CD14-positive monocyte (primary cell): ENCODE data around the gene ZIC5. TPM values are rescaled to one million over a fixed set of nuclear protein-coding genes. Genes with fewer than 3 reads are reported as not detected.

Experiments
- DNase-seq, 3 donors: peaks; one replicate each; pipeline ENCODE4 v3.0.0-alpha.2; 2011 to 2022
- H2AFZ ChIP-seq: 2 replicates; pipeline ENCODE4 v1.6.0; 2012; ENCODE audit warnings: mild to moderate bottlenecking, low read depth, low read length, inconsistent platforms; ENCODE audit not compliant: insufficient read depth, poor library complexity, severe bottlenecking
- H3K27ac ChIP-seq, 2 donors: 1 replicate in 1 of 2; 2 replicates in 1 of 2; pipeline ENCODE4 v1.5.1; 2012 to 2013; ENCODE audit warnings: low read length in 2 of 2, control low read depth in 1 of 2, inconsistent platforms in 1 of 2, low read depth in 1 of 2, mild to moderate bottlenecking in 1 of 2
- H3K27me3 ChIP-seq, 2 donors: one replicate each; pipeline versions ENCODE4 v1.6.0 to v1.6.1; 2011 to 2013; ENCODE audit warnings: low read length in 2 of 2; ENCODE audit not compliant: control insufficient read depth in 2 of 2, insufficient read depth in 2 of 2
- H3K36me3 ChIP-seq, 2 donors: replicated peaks in 1 of 2; 1 replicate in 1 of 2; 2 replicates in 1 of 2; pipeline versions ENCODE4 v1.5.1 to v1.6.1; 2012 to 2013; ENCODE audit warnings: low read length in 2 of 2, control low read depth in 1 of 2, inconsistent platforms in 1 of 2, mild to moderate bottlenecking in 1 of 2; ENCODE audit not compliant: insufficient read depth in 2 of 2, control insufficient read depth in 1 of 2
- H3K4me1 ChIP-seq, 2 donors: 1 replicate in 1 of 2; 2 replicates in 1 of 2; pipeline versions ENCODE4 v1.5.1 to v1.6.1; 2012 to 2013; ENCODE audit warnings: low read length in 2 of 2, control low read depth in 1 of 2, inconsistent platforms in 1 of 2, mild to moderate bottlenecking in 1 of 2, moderate library complexity in 1 of 2; ENCODE audit not compliant: insufficient read depth in 2 of 2, control insufficient read depth in 1 of 2
- H3K4me2 ChIP-seq: replicated peaks from 2 replicates; pipeline ENCODE3; 2012; ENCODE audit warnings: low read length, moderate library complexity, mild to moderate bottlenecking; ENCODE audit not compliant: poor library complexity, severe bottlenecking; ENCODE audit errors: extremely low read depth
- H3K4me3 ChIP-seq, 3 experiments: fragments of 200-600 bp in 1 of 3; sonication (generic) in 1 of 3; replicated peaks in 1 of 3; 1 replicate in 2 of 3; 2 replicates in 1 of 3; pipeline ENCODE4 v1.5.1; 2011 to 2013; ENCODE audit warnings: low read length in 3 of 3, mild to moderate bottlenecking in 3 of 3, control low read depth in 2 of 3, low read depth in 2 of 3, inconsistent platforms in 1 of 3, moderate library complexity in 1 of 3
- H3K79me2 ChIP-seq: 2 replicates; pipeline ENCODE4 v1.6.0; 2012; ENCODE audit warnings: mild to moderate bottlenecking, control low read depth, inconsistent platforms, low read length, moderate library complexity; ENCODE audit not compliant: insufficient read depth
- H3K9ac ChIP-seq: 2 replicates; pipeline ENCODE4 v1.6.0; 2017; ENCODE audit warnings: low read length, mild to moderate bottlenecking; ENCODE audit not compliant: insufficient read depth, poor library complexity, severe bottlenecking
- H3K9me3 ChIP-seq, 2 donors: replicated peaks in 1 of 2; 1 replicate in 1 of 2; 2 replicates in 1 of 2; pipeline versions ENCODE4 v1.5.1 to v1.6.1; 2012 to 2013; ENCODE audit warnings: low read length in 2 of 2, control low read depth in 1 of 2; ENCODE audit not compliant: control insufficient read depth in 1 of 2, insufficient read depth in 1 of 2
- H4K20me1 ChIP-seq: 2 replicates; pipeline ENCODE4 v1.6.0; 2012; ENCODE audit warnings: mild to moderate bottlenecking, low read length, control low read depth, moderate library complexity; ENCODE audit not compliant: insufficient read depth
- H3K27ac Mint-ChIP-seq, 7 donors: one replicate each; pipeline ENCODE4 v1.8.0; 2020; ENCODE audit warnings: mild to moderate bottlenecking in 7 of 7, mixed read lengths in 7 of 7, moderate library complexity in 6 of 7, inconsistent platforms in 2 of 7
- H3K27me3 Mint-ChIP-seq, 3 donors: one replicate each; pipeline ENCODE4 v1.8.0; 2021 to 2022; ENCODE audit warnings: low read depth in 3 of 3, mild to moderate bottlenecking in 3 of 3, mixed read lengths in 3 of 3, moderate library complexity in 3 of 3, inconsistent platforms in 1 of 3
- H3K36me3 Mint-ChIP-seq, 2 donors: one replicate each; pipeline ENCODE4 v1.8.0; 2020; ENCODE audit warnings: mixed read lengths in 2 of 2, inconsistent platforms in 1 of 2, mild to moderate bottlenecking in 1 of 2
- H3K4me1 Mint-ChIP-seq: one replicate; pipeline ENCODE4 v1.8.0; 2020; ENCODE audit warnings: mild to moderate bottlenecking, mixed read lengths
- H3K4me3 Mint-ChIP-seq, 2 donors: one replicate each; pipeline ENCODE4 v1.8.0; 2020; ENCODE audit warnings: mild to moderate bottlenecking in 2 of 2, mixed read lengths in 2 of 2, moderate library complexity in 1 of 2
- H3K9me3 Mint-ChIP-seq, 7 donors: one replicate each; pipeline ENCODE4 v1.8.0; 2020 to 2022; ENCODE audit warnings: mixed read lengths in 7 of 7, mild to moderate bottlenecking in 6 of 7, moderate library complexity in 6 of 7, inconsistent platforms in 2 of 7
- CTCF ChIP-seq: fragments of 200-600 bp; IDR thresholded peaks from one replicate; pipeline ENCODE4 v1.8.0; 2022; ENCODE audit warnings: antibody characterized with exemption, mild to moderate bottlenecking
- WGBS: methylation state at CpG from one replicate; pipeline ENCODE4 v1.1.5; 2013; ENCODE audit warnings: missing lambda C conversion rate; ENCODE audit not compliant: insufficient coverage; 5-methylcytosine and 5-hydroxymethylcytosine counted together
- intact Hi-C, 2 donors: fragments of 100-400 bp; cut with micrococcal nuclease; formaldehyde crosslinking; loops; one replicate each; pipeline versions ENCODE4 v1.15.0 to v1.15.1; 2023
- polyA plus RNA-seq, 3 donors: library from polyadenylated mRNA; depleted of rRNA in 1 of 3; unstranded in 2 of 3; stranded (reverse) in 1 of 3; fragments of 300-500 nt in 2 of 3; fragments of >200 nt in 1 of 3; fragmentation: Illumina TruSeq in 2 of 3; gene quantifications; 1 replicate in 2 of 3; 2 replicates in 1 of 3; pipeline ENCODE4 v1.2.3, GENCODE V29; 2012 to 2021

Gene ZIC5
- polyA plus RNA-seq, 3 donors, result not detected

GRCh38 chr13:99991013-99991827, 19.7 kb upstream of the ZIC5 start:
- Mint-ChIP-seq H3K36me3 (peaks cover 0 to 7% of the 10 kb centered on the region in 2 donors), H3K4me1 (peaks cover 30% of the 10 kb centered on the region), H3K27me3 (peaks cover 97 to 100% (median 98%) of the 10 kb centered on the region in 3 donors), H3K27ac (no peak overlapping the region), H3K4me3 (peak overlapping the region in 1 of 2 donors; percentile 85), H3K9me3 (peaks cover 0 to 57% (median 27%) of the 10 kb centered on the region in 7 donors)
- Histone ChIP-seq H3K9ac (no peak overlapping the region), H4K20me1 (no peaks in the 10 kb centered on the region), H3K4me1 (peaks cover 0 to 10% of the 10 kb centered on the region in 2 donors), H3K27ac (no peak overlapping the region), H3K9me3 (peaks cover 3 to 65% of the 10 kb centered on the region in 2 donors), H3K4me3 (no peak overlapping the region), H3K27me3 (peaks cover 95 to 100% of the 10 kb centered on the region in 2 donors), H3K4me2 (no peak overlapping the region), H2AFZ (no peak overlapping the region), H3K36me3 (no peaks in the 10 kb centered on the region), H3K79me2 (no peaks in the 10 kb centered on the region)
- DNase-seq, result no peak
- intact Hi-C loops, result no loop called here
- 7% methylated on average over 13 of the region's 35 CpGs for whole genome bisulfite sequencing
- TF ChIP-seq CTCF, result no peak

GRCh38 chr13:99990126-99990977, 18.8 kb upstream of the ZIC5 start:
- Mint-ChIP-seq H3K27me3 (peaks cover 97 to 99% (median 98%) of the 10 kb centered on the region in 3 donors), H3K9me3 (peaks cover 0 to 55% (median 25%) of the 10 kb centered on the region in 7 donors), H3K27ac (peak overlapping the region in 1 of 7 donors; percentile 38), H3K4me3 (peak overlapping the region in 1 of 2 donors; percentile 85), H3K4me1 (peaks cover 27% of the 10 kb centered on the region), H3K36me3 (peaks cover 0 to 9% of the 10 kb centered on the region in 2 donors)
- no peaks in the 10 kb centered on the region for H4K20me1 ChIP-seq
- H3K79me2 ChIP-seq, result no peaks in the 10 kb centered on the region
- peaks cover 0 to 7% of the 10 kb centered on the region in 2 donors for H3K4me1 ChIP-seq
- DNase-seq, result no peak
- H3K4me2 ChIP-seq, result no peak overlapping the region
- intact Hi-C loops, result no loop called here
- 6% methylated on average over 34 of the region's 42 CpGs for WGBS
- no peak overlapping the region for H2AFZ ChIP-seq
- peaks cover 93 to 99% of the 10 kb centered on the region in 2 donors for H3K27me3 ChIP-seq
- no peak overlapping the region for H3K27ac ChIP-seq
- H3K9me3 ChIP-seq, result peaks cover 3 to 65% of the 10 kb centered on the region in 2 donors
- no peak overlapping the region for H3K4me3 ChIP-seq
- no peak for TF ChIP-seq CTCF
- H3K36me3 ChIP-seq, result no peaks in the 10 kb centered on the region
- H3K9ac ChIP-seq, result no peak overlapping the region
